Osteoblast (primary cell): ENCODE results near the gene PC. TPM values are rescaled to one million over a fixed set of nuclear protein-coding genes. Genes with fewer than 3 reads are reported as not detected.

Experiments used
- DNase-seq: peaks from one replicate; pipeline ENCODE4 v3.0.0; 2011; ENCODE audit warnings: low spot score, mixed read lengths; ENCODE audit not compliant: insufficient read length; ENCODE audit errors: missing footprints
- H2AFZ ChIP-seq: 2 replicates; pipeline ENCODE4 v1.6.0; 2011; ENCODE audit warnings: mild to moderate bottlenecking, low read length
- H3K27ac ChIP-seq: 2 replicates; pipeline ENCODE4 v1.5.1; 2011; ENCODE audit warnings: mild to moderate bottlenecking, low read depth, low read length, moderate library complexity
- H3K27me3 ChIP-seq: 2 replicates; pipeline ENCODE4 v1.6.0; 2012; ENCODE audit warnings: mild to moderate bottlenecking, control low read depth, inconsistent platforms, low read length, moderate library complexity; ENCODE audit not compliant: insufficient read depth
- H3K36me3 ChIP-seq: 2 replicates; pipeline ENCODE4 v1.5.1; 2011; ENCODE audit warnings: mild to moderate bottlenecking, low read length, control low read depth, moderate library complexity; ENCODE audit not compliant: insufficient read depth
- H3K4me1 ChIP-seq: 2 replicates; pipeline ENCODE4 v1.5.1; 2011; ENCODE audit warnings: mild to moderate bottlenecking, low read length, control low read depth, moderate library complexity; ENCODE audit not compliant: insufficient read depth
- H3K4me2 ChIP-seq: 2 replicates; pipeline ENCODE4 v1.6.0; 2011; ENCODE audit warnings: mild to moderate bottlenecking, low read length; ENCODE audit not compliant: insufficient read depth
- H3K4me3 ChIP-seq: fragments of 200-600 bp; sonication (generic); 3 replicates; pipeline ENCODE4 v1.5.1; 2012; ENCODE audit warnings: mild to moderate bottlenecking, low read length, inconsistent platforms; ENCODE audit not compliant: insufficient read depth
- H3K79me2 ChIP-seq: 2 replicates; pipeline ENCODE4 v1.6.0; 2012; ENCODE audit warnings: mild to moderate bottlenecking, low read length, control low read depth, inconsistent platforms; ENCODE audit not compliant: insufficient read depth
- H3K9me3 ChIP-seq: 2 replicates; pipeline ENCODE4 v1.5.1; 2011; ENCODE audit warnings: low read depth, low read length, control low read depth
- H4K20me1 ChIP-seq: 2 replicates; pipeline ENCODE4 v1.6.0; 2012; ENCODE audit warnings: mild to moderate bottlenecking, low read length, control low read depth; ENCODE audit not compliant: insufficient read depth
- CTCF ChIP-seq: IDR thresholded peaks from 2 replicates; pipeline ENCODE4 v1.5.1; 2011; ENCODE audit warnings: mild to moderate bottlenecking, low read depth, low read length, moderate library complexity; ENCODE audit errors: extremely low read depth
- total RNA-seq: library from RNA; depleted of rRNA; stranded (reverse); fragments of >200 nt; gene quantifications from 2 replicates; pipeline ENCODE4 v1.2.3, GENCODE V29; 2012

PC gene
- total RNA-seq, 1 donor: 48.5 TPM

GRCh38 chr11:66868082-66868725 is 90.0 kb downstream of the PC start:
- H3K79me2 ChIP-seq: no peaks in the 10 kb centered on the region
- H2AFZ ChIP-seq: no peak overlapping the region
- no peaks in the 10 kb centered on the region for H3K36me3 ChIP-seq
- no peak overlapping the region for H3K4me3 ChIP-seq
- H3K4me2 ChIP-seq: no peak overlapping the region
- no peaks in the 10 kb centered on the region for H3K9me3 ChIP-seq
- no peak overlapping the region for H3K27ac ChIP-seq
- H4K20me1 ChIP-seq: no peaks in the 10 kb centered on the region
- no peaks in the 10 kb centered on the region for H3K4me1 ChIP-seq
- H3K27me3 ChIP-seq: no peaks in the 10 kb centered on the region
- DNase-seq: peak; percentile 49
- TF ChIP-seq CTCF: no peak

- Histone ChIP-seq H3K27ac (no peak overlapping the region), H3K36me3 (no peaks in the 10 kb centered on the region), H2AFZ (no peak overlapping the region), H3K27me3 (no peaks in the 10 kb centered on the region), H3K4me3 (no peak overlapping the region), H3K4me1 (no peaks in the 10 kb centered on the region), H3K9me3 (no peaks in the 10 kb centered on the region), H3K79me2 (no peaks in the 10 kb centered on the region), H3K4me2 (no peak overlapping the region), H4K20me1 (no peaks in the 10 kb centered on the region)
- DNase-seq: peak; percentile 76
- TF ChIP-seq CTCF: no peak
Measured at GRCh38 chr11:66867425-66868040, 90.7 kb downstream of the PC start.

DNA sequence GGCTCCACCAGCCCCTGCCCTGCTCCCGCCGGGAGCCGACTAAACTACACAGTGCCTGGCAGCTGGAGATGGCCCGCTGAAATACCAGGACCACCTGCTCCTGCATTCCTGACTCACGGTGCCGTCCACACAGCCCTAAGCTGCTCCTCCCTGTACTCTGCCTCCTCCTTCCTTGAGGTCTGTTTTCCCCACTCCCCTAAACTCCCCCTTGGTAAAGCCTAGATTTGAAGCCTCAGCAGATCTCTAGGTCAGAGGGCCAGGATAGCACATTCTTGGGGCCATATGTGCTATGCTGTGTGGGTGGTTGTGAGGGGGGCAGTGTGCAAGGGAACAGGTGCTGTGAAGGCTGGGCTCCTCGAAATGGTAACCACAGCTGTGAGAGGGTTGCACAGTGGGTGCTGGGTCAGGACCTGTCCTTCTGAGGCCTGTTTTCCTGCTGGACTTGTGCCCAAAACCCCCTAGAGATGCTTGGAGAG is 91.6 kb downstream of the PC start:
- Histone ChIP-seq H3K9me3 (no peaks in the 10 kb centered on the region), H3K27ac (no peak overlapping the region), H3K36me3 (no peaks in the 10 kb centered on the region), H3K4me1 (no peaks in the 10 kb centered on the region), H4K20me1 (no peaks in the 10 kb centered on the region), H3K79me2 (no peaks in the 10 kb centered on the region), H3K27me3 (no peaks in the 10 kb centered on the region), H2AFZ (no peak overlapping the region), H3K4me2 (no peak overlapping the region), H3K4me3 (no peak overlapping the region)
- no peak for TF ChIP-seq CTCF
- DNase-seq: peak; percentile 76

GRCh38 chr11:66866007-66866406 is 92.2 kb downstream of the PC start:
- no peaks in the 10 kb centered on the region for H4K20me1 ChIP-seq
- no peaks in the 10 kb centered on the region for H3K36me3 ChIP-seq
- no peaks in the 10 kb centered on the region for H3K9me3 ChIP-seq
- no peak for TF ChIP-seq CTCF
- no peak overlapping the region for H2AFZ ChIP-seq
- DNase-seq: peak; percentile 66
- H3K79me2 ChIP-seq: no peaks in the 10 kb centered on the region
- no peak overlapping the region for H3K27ac ChIP-seq
- H3K4me2 ChIP-seq: no peak overlapping the region
- no peaks in the 10 kb centered on the region for H3K27me3 ChIP-seq
- no peak overlapping the region for H3K4me3 ChIP-seq
- no peaks in the 10 kb centered on the region for H3K4me1 ChIP-seq
